Activated naive CD4-positive, alpha-beta T cell treated with anti-CD3 and anti-CD28 coated beads, Interleukin-2, amount 50 U/mL, for 24 hours (primary cell): ENCODE results near the gene PGLYRP2.
"Not testable (repeated sequence)": the region's sequence is repeated elsewhere in the genome, so short reads cannot be mapped to it uniquely, and the experiment has no call there.

Experiments used
- H3K27ac Mint-ChIP-seq: one replicate; pipeline ENCODE4 v1.8.0; 2021; ENCODE audit warnings: mild to moderate bottlenecking, mixed read lengths
- H3K27me3 Mint-ChIP-seq: one replicate; pipeline ENCODE4 v1.8.0; 2021; ENCODE audit warnings: mixed read lengths
- H3K36me3 Mint-ChIP-seq: one replicate; pipeline ENCODE4 v1.8.0; 2021; ENCODE audit warnings: mixed read lengths
- H3K4me1 Mint-ChIP-seq: one replicate; pipeline ENCODE4 v1.8.0; 2021; ENCODE audit warnings: mixed read lengths
- H3K4me3 Mint-ChIP-seq: one replicate; pipeline ENCODE4 v1.8.0; 2021; ENCODE audit warnings: mild to moderate bottlenecking, mixed read lengths
- H3K9me3 Mint-ChIP-seq: one replicate; pipeline ENCODE4 v1.8.0; 2021; ENCODE audit warnings: mixed read lengths

The PGLYRP2 gene, protein sequence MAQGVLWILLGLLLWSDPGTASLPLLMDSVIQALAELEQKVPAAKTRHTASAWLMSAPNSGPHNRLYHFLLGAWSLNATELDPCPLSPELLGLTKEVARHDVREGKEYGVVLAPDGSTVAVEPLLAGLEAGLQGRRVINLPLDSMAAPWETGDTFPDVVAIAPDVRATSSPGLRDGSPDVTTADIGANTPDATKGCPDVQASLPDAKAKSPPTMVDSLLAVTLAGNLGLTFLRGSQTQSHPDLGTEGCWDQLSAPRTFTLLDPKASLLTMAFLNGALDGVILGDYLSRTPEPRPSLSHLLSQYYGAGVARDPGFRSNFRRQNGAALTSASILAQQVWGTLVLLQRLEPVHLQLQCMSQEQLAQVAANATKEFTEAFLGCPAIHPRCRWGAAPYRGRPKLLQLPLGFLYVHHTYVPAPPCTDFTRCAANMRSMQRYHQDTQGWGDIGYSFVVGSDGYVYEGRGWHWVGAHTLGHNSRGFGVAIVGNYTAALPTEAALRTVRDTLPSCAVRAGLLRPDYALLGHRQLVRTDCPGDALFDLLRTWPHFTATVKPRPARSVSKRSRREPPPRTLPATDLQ

DNA sequence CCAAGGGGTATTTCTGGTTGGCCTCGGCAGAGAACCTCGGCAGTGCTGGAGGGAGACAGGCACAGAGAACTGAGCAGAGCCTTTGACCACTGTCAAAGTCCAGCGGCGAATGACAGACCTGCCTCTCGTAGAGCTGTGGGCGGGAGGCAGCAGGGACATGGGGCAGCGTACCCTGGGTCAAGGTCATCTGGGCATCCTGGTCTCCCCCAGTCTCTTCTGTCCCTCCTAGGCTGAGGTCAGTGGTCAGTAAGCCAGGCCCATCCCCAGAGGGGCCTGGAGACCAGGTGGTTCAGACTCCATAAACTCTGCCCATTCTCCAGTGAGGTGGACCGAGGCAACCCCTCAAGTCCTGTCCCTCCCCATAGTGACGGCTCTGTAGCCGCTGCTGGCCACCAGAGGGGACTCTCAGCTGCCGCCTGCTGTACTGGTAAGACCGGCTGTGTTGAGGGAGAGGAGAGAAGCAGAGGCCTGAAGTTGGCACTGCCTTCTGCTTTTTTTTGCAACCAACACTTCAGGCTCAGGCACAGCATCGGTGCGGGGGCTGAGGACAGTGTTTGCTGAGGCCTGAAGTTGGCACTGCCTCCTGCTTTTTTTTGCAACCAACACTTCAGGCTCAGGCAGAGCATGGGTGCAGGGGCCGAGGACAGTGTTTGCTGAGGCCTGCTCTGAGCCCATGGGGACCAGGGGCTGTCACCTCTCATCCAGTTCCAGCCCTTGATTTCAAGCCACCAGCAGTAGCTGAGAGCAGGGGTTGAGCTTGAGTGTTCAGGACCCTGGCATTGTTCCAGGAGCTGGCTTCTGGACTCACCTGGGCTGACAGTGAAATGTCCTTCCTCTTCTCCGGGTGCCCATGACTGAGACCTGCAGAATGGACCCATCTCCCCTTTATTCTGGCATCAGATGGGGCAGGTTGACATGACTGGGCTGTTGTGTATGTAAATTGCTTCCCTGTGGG is at the start of gene PGLYRP2:
Gene PGLYRP2 (minus strand): TSS at position 111 of the 955 bp plus-strand sequence. CDS start 130 bp downstream, outside the sequence.
- Mint-ChIP-seq H3K27ac (peak within 1 kb of the TSS; percentile 36), H3K27me3 (no peaks in the 10 kb centered on the region), H3K36me3 (no peaks in the 10 kb centered on the region), H3K9me3 (no peaks in the 10 kb centered on the region), H3K4me3 (no peak within 1 kb of the TSS), H3K4me1 (peaks cover 44% of the 10 kb centered on the region)

DNA sequence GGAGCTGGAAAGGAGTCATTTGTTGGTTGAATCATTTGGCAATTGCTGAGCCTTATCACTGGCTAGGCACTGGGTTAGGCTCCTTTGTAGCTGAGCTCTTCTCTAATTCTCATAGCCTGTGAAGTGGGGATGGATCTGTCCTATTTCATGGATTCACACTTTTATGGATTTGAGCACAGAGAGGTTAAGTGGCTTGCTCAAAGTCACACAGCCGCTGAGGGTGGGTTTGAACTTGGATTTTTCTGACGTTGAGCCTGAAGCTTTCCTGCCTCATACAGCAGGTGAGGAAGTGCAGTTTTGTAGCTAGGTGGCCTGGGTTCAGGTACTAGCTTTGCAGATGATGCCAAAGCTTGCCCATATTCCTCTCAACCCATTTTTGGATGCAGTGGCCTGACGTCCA is 48.4 kb upstream of the PGLYRP2 start:
- Mint-ChIP-seq H3K27ac (no peak overlapping the region), H3K9me3 (no peaks in the 10 kb centered on the region), H3K4me3 (no peak overlapping the region), H3K27me3 (no peaks in the 10 kb centered on the region), H3K4me1 (peaks cover 12% of the 10 kb centered on the region), H3K36me3 (peaks cover 2% of the 10 kb centered on the region)

DNA sequence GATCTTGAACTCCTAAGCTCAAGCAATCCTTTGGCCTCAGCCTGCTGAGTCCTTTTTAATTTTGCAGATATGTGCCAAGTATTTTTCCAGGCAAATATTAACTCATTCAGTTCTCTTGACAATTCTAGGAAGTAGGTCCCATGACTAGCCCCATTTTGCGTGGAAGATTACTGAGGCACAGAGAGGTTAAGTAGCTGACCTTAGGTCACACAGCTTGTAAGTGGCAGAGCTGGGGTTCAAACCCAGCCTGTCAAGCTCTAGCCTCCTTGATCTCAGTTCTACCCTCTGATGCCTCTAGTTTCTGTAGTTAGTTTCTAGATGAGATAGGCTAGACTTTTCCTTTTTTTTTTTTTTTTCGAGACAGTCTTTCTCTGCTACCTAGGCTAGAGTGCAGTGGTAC is 47.1 kb upstream of the PGLYRP2 start:
- peaks cover 2% of the 10 kb centered on the region for H3K36me3 Mint-ChIP-seq
- no peak overlapping the region for H3K4me3 Mint-ChIP-seq
- H3K27me3 Mint-ChIP-seq, result no peaks in the 10 kb centered on the region
- no peaks in the 10 kb centered on the region for H3K9me3 Mint-ChIP-seq
- peaks cover 5% of the 10 kb centered on the region for H3K4me1 Mint-ChIP-seq
- no peak overlapping the region for H3K27ac Mint-ChIP-seq

GRCh38 chr19:15525291-15525690 is 46.0 kb upstream of the PGLYRP2 start:
- H3K27ac Mint-ChIP-seq, result no peak overlapping the region

GRCh38 chr19:15524781-15525180 is 45.5 kb upstream of the PGLYRP2 start:
- H3K4me3 Mint-ChIP-seq, result no peak overlapping the region
- no peak overlapping the region for H3K27ac Mint-ChIP-seq
- H3K4me1 Mint-ChIP-seq, result peaks cover 5% of the 10 kb centered on the region
- H3K9me3 Mint-ChIP-seq, result no peaks in the 10 kb centered on the region
- no peaks in the 10 kb centered on the region for H3K36me3 Mint-ChIP-seq
- no peaks in the 10 kb centered on the region for H3K27me3 Mint-ChIP-seq

More at GRCh38 chr19:15525291-15525690, 46.0 kb upstream of the PGLYRP2 start:
- no peaks in the 10 kb centered on the region for H3K27me3 Mint-ChIP-seq
- H3K9me3 Mint-ChIP-seq, result no peaks in the 10 kb centered on the region
- peaks cover 5% of the 10 kb centered on the region for H3K4me1 Mint-ChIP-seq
- no peak overlapping the region for H3K4me3 Mint-ChIP-seq
- no peaks in the 10 kb centered on the region for H3K36me3 Mint-ChIP-seq

- no peaks in the 10 kb centered on the region for H3K27me3 Mint-ChIP-seq
- H3K27ac Mint-ChIP-seq, result no peak overlapping the region
- H3K9me3 Mint-ChIP-seq, result no peaks in the 10 kb centered on the region
- H3K36me3 Mint-ChIP-seq, result no peaks in the 10 kb centered on the region
- no peak overlapping the region for H3K4me3 Mint-ChIP-seq
- H3K4me1 Mint-ChIP-seq, result peaks cover 16% of the 10 kb centered on the region
Observed at GRCh38 chr19:15519433-15519976, 40.2 kb upstream of the PGLYRP2 start.

DNA sequence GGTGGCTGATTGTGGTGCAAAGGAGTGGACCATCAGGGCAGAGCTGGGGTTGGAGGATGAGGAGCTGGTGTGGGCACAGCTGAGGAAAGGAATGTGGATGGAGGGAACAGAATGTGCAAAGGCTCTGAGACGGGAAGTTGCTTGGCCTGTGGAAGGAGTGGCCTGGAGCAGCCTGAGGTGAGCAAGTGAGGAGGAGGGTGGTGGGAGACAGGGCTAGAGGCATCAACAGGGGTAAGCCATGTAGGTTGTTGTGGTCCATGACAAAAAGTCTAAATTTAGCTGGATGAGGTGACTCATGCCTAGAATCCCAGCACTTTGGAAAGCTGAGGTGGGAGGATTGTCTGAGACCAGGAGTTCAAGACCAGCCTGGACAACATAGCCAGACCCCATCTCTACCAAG is 38.5 kb upstream of the PGLYRP2 start:
- Mint-ChIP-seq H3K36me3 (no peaks in the 10 kb centered on the region), H3K9me3 (no peaks in the 10 kb centered on the region), H3K4me3 (no peak overlapping the region), H3K27ac (peak overlapping the region; percentile 30), H3K27me3 (no peaks in the 10 kb centered on the region), H3K4me1 (peaks cover 23% of the 10 kb centered on the region)

- Mint-ChIP-seq H3K27ac (no peak overlapping the region), H3K27me3 (no peaks in the 10 kb centered on the region), H3K4me1 (peaks cover 23% of the 10 kb centered on the region), H3K4me3 (no peak overlapping the region), H3K9me3 (no peaks in the 10 kb centered on the region), H3K36me3 (no peaks in the 10 kb centered on the region)
Observed at GRCh38 chr19:15516363-15516762, 37.1 kb upstream of the PGLYRP2 start.

GRCh38 chr19:15515227-15515625 is 35.9 kb upstream of the PGLYRP2 start:
- H3K27me3 Mint-ChIP-seq, H3K9me3 Mint-ChIP-seq, H3K36me3 Mint-ChIP-seq: not testable (repeated sequence)
- H3K27ac Mint-ChIP-seq, result peak overlapping the region; percentile 92
- peak overlapping the region; percentile 70 for H3K4me3 Mint-ChIP-seq
- peaks cover 23% of the 10 kb centered on the region for H3K4me1 Mint-ChIP-seq

GRCh38 chr19:15511671-15512424 is 32.5 kb upstream of the PGLYRP2 start:
- Mint-ChIP-seq H3K9me3 (no peaks in the 10 kb centered on the region), H3K27me3 (peaks cover 6% of the 10 kb centered on the region), H3K4me1 (peaks cover 31% of the 10 kb centered on the region), H3K36me3 (no peaks in the 10 kb centered on the region), H3K4me3 (no peak overlapping the region), H3K27ac (no peak overlapping the region)

GRCh38 chr19:15508035-15508710 is 28.9 kb upstream of the PGLYRP2 start, which contains the start of gene CYP4F22:
Gene CYP4F22 (plus strand): TSS chr19:15508525. CDS start chr19:15525337, 16,812 bp downstream.
- peaks cover 13% of the 10 kb centered on the region for H3K4me1 Mint-ChIP-seq
- no peaks in the 10 kb centered on the region for H3K9me3 Mint-ChIP-seq
- H3K27ac Mint-ChIP-seq, result peak within 1 kb of the TSS; percentile 56
- H3K27me3 Mint-ChIP-seq, result peaks cover 6% of the 10 kb centered on the region
- no peaks in the 10 kb centered on the region for H3K36me3 Mint-ChIP-seq
- H3K4me3 Mint-ChIP-seq, result peak within 1 kb of the TSS; percentile 83

DNA sequence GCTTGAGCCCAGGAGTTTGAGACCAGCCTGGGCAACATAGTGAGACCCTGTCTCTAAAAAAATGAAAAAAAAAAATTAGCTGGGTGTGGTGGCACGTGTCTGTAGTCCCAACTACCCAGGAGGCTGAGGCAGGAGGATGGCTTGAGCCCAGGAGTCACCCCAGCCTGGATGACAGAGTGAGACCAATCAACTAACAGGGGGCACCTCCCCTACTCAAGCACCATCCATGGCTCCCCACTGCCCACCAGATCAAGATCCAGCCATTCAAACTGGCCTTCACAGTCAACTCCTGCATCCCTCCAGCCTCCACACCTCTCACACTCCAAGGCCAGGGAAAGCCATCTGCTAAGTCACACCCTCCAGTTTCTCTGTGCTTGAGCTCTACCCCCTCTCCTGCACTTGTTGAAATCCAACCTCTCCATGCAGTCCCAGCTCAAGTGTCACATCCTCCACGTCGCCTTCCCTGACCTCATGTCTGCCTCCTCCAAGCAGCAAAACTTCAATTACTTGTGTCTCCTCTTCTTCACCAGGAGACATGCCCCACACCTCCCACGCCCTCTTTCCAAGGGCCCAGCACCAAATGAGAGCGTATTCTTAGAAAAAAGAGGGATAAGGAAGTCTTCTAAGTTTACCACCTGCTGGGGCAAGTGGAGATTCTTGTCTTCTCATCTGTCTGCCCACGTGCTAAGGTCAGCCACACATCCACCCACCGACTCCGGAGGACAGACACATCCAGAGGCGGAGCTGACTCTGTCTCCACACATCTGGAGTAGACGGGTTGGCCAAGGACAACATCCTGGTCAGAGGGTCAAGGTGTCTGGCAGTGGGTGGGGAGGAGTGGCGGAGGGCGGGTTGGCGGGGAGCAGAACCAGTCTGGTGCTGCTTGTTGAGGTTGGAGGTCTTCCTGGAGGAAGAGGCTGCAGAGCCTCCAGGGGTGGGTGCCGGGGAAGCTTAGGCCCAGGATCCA is 28.1 kb upstream of the PGLYRP2 start:
- H3K4me1 Mint-ChIP-seq, result peaks cover 13% of the 10 kb centered on the region
- peaks cover 6% of the 10 kb centered on the region for H3K27me3 Mint-ChIP-seq
- H3K9me3 Mint-ChIP-seq, result no peaks in the 10 kb centered on the region
- H3K4me3 Mint-ChIP-seq, result peak overlapping the region; percentile 54
- peak overlapping the region; percentile 56 for H3K27ac Mint-ChIP-seq
- H3K36me3 Mint-ChIP-seq, result no peaks in the 10 kb centered on the region

DNA sequence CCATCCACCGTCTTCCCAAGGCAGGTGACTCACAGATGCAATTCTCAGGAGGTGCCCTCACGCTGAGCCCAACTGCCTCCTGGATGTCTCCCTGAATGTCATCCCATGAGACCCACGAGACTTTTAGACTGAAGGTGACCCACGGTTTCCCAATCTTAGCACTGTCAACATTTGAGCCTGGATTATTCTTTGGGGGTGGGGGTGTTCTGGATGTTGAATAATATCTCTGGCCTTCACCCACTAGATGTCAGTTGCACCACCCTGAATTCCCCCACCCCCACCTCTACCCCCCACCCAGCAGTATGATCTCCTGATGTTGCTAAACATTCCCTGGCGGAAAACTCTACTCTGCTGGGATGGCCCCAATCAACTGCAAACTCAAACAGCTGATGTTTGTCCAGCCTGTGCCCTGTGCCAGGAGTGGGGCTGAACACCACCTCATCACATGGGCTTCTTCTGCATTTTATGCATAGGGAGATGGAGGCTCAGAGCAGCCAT is 26.8 kb upstream of the PGLYRP2 start:
- Mint-ChIP-seq H3K27me3 (peaks cover 6% of the 10 kb centered on the region), H3K4me1 (peaks cover 13% of the 10 kb centered on the region), H3K4me3 (no peak overlapping the region), H3K9me3 (no peaks in the 10 kb centered on the region), H3K36me3 (no peaks in the 10 kb centered on the region), H3K27ac (no peak overlapping the region)
